Lung (tissue), 12 donors: ENCODE data around the gene RSU1. TPM values are rescaled to one million over a fixed set of nuclear protein-coding genes. Genes with fewer than 3 reads are reported as not detected.
A peak's percentile ranks its signal among the peaks of the same experiment; 100 is the strongest.

Experiments used
- ATAC-seq: fragments of 200-7000 bp; cut with Tn5 transposase; one replicate; pipeline ENCODE4 v1.9.1; 2020; ENCODE audit warnings: moderate number of reproducible peaks; ENCODE audit not compliant: insufficient read depth, low FRiP score
- DNase-seq, 3 donors: peaks; one replicate each; pipeline ENCODE4 v3.0.0-alpha.2; 2013 to 2017
- H3K27ac ChIP-seq, 2 donors: one replicate each; pipeline ENCODE4 v1.5.1; 2013; ENCODE audit warnings: mild to moderate bottlenecking in 2 of 2, moderate library complexity in 2 of 2, control low read depth in 1 of 2, inconsistent platforms in 1 of 2, low read depth in 1 of 2, low read length in 1 of 2
- H3K27me3 ChIP-seq, 3 donors: one replicate each; pipeline ENCODE4 v1.5.1; 2013; ENCODE audit warnings: low read length in 2 of 3; ENCODE audit not compliant: control insufficient read depth in 3 of 3, insufficient read depth in 3 of 3
- H3K36me3 ChIP-seq, 4 donors: one replicate each; pipeline ENCODE4 v1.5.1; 2013; ENCODE audit warnings: low read length in 4 of 4, mild to moderate bottlenecking in 1 of 4, moderate library complexity in 1 of 4; ENCODE audit not compliant: control insufficient read depth in 4 of 4, insufficient read depth in 4 of 4
- H3K4me1 ChIP-seq, 5 donors: one replicate each; pipeline ENCODE4 v1.5.1; 2013; ENCODE audit warnings: low read length in 5 of 5, mild to moderate bottlenecking in 2 of 5, moderate library complexity in 1 of 5; ENCODE audit not compliant: control insufficient read depth in 5 of 5, insufficient read depth in 5 of 5
- H3K4me3 ChIP-seq: one replicate; pipeline ENCODE4 v1.5.1; 2013; ENCODE audit warnings: mild to moderate bottlenecking, control low read depth, moderate library complexity
- H3K9ac ChIP-seq, 2 donors: one replicate each; pipeline ENCODE4 v1.5.1; 2013; ENCODE audit warnings: low read length in 2 of 2, control low read depth in 1 of 2; ENCODE audit not compliant: insufficient read depth in 1 of 2
- H3K9me3 ChIP-seq, 4 donors: one replicate each; pipeline ENCODE4 v1.5.1; 2013; ENCODE audit warnings: low read length in 3 of 4, mild to moderate bottlenecking in 1 of 4, moderate library complexity in 1 of 4; ENCODE audit not compliant: control insufficient read depth in 4 of 4, insufficient read depth in 3 of 4
- WGBS, 2 donors: extraction: QIAGEN DNeasy Blood & Tissue Kit; methylation state at CpG; one replicate each; pipeline ENCODE4 v1.1.7; 2013; 5-methylcytosine and 5-hydroxymethylcytosine counted together
- polyA plus RNA-seq, 2 donors: library from polyadenylated mRNA; stranded (reverse); fragments of 200-250 nt; gene quantifications; one replicate each; pipeline ENCODE4 v1.2.1, GENCODE V29; 2013
- total RNA-seq, 2 donors: library from RNA; depleted of rRNA in 1 of 2; stranded (reverse); fragments of >200 nt in 1 of 2; gene quantifications; one replicate each; pipeline ENCODE4 v1.2.1, GENCODE V29; 2014 to 2021
- TF ChIP-seq, protein P1 (sequence below): IDR thresholded peaks from 2 replicates; pipeline ENCODE4 v1.5.1; 2012; ENCODE audit warnings: mild to moderate bottlenecking; ENCODE audit errors: control extremely low read depth, extremely low read depth
- donor health status: control.
- donor health status: control.
- donor health status: Bipolar disorder and iron deficiency.
- donor health status: healthy.
- donor health status: DM: yes; HTN: yes; CAD: no.

RSU1 gene
- total and polyA plus RNA-seq, 4 donors, result 36.0 to 81.5 (median 57.9) TPM

DNA sequence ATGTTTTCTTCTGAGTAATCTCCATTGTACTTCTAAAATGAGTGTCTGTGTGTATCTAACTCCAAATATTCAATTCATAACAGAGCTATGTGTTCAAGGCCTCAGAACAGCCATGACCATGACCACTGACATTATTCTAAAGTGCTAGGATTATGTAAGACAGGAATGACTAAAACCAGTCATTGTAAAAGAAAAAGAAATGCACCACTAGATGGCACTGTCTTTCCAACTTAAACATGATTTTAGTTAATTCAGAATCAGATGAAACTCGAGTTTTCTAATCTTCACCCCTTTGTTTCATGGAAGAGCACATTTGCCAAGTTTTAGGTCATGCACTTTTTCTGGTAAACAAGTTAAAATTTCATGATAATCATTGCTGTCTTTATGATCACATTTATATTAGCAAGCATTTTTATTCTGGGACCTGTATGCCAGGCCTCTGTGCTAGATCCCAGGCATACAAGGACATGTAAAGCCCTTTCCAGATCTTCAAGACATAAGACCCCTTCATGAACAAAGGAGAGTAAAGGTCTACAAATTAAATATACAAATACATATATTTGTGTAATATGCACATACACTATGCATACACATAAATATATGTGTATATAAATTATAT lies 26.1 kb upstream of the RSU1 start:
- peak in 2 of 3 donors; percentile 91 to 95 for DNase-seq

DNA sequence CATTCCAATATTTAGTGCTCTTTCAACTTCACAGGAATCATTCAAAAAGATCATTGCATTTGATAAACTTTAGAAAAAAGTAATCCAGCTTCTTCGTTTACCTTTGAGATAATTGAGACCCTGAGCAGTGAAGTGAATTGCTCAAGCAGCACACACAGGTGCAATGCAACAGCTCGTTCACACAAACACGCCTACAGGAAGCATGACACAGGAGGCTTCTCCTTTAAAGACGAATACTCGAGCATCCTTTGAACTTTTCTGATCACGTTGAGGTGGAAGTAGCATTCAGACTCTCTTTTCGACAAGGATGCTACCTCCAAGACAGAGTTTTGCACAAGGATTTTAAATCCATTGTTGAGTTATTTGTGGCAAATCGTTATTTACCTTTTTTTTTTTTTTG lies 18.0 kb upstream of the RSU1 start:
- Histone ChIP-seq H3K9me3 (no peaks in the 10 kb centered on the region), H3K4me1 (peaks cover 0 to 3% (median 0%) of the 10 kb centered on the region in 5 donors), H3K4me3 (no peak overlapping the region), H3K27ac (no peak overlapping the region), H3K27me3 (no peaks in the 10 kb centered on the region), H3K36me3 (no peaks in the 10 kb centered on the region), H3K9ac (no peak overlapping the region)
- WGBS, 2 donors, result 75 to 77% methylated on average over 8 of the region's 8 CpGs
- no peak for DNase-seq
- TF ChIP-seq, protein P1, sequence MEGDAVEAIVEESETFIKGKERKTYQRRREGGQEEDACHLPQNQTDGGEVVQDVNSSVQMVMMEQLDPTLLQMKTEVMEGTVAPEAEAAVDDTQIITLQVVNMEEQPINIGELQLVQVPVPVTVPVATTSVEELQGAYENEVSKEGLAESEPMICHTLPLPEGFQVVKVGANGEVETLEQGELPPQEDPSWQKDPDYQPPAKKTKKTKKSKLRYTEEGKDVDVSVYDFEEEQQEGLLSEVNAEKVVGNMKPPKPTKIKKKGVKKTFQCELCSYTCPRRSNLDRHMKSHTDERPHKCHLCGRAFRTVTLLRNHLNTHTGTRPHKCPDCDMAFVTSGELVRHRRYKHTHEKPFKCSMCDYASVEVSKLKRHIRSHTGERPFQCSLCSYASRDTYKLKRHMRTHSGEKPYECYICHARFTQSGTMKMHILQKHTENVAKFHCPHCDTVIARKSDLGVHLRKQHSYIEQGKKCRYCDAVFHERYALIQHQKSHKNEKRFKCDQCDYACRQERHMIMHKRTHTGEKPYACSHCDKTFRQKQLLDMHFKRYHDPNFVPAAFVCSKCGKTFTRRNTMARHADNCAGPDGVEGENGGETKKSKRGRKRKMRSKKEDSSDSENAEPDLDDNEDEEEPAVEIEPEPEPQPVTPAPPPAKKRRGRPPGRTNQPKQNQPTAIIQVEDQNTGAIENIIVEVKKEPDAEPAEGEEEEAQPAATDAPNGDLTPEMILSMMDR, result no peak
- ATAC-seq, result no peak

More for the DNA sequence above, 26.1 kb upstream of the RSU1 start:
- TF ChIP-seq, protein P1, result peak; percentile 69
- Histone ChIP-seq H3K9ac (no peak overlapping the region), H3K36me3 (no peaks in the 10 kb centered on the region), H3K27ac (no peak overlapping the region), H3K9me3 (no peaks in the 10 kb centered on the region), H3K27me3 (no peaks in the 10 kb centered on the region), H3K4me3 (no peak overlapping the region), H3K4me1 (peaks cover 0 to 30% (median 6%) of the 10 kb centered on the region in 5 donors)
- peak; percentile 86 for ATAC-seq
- 0 to 2% methylated on average over 1 of the region's 1 CpG for WGBS, 2 donors

DNA sequence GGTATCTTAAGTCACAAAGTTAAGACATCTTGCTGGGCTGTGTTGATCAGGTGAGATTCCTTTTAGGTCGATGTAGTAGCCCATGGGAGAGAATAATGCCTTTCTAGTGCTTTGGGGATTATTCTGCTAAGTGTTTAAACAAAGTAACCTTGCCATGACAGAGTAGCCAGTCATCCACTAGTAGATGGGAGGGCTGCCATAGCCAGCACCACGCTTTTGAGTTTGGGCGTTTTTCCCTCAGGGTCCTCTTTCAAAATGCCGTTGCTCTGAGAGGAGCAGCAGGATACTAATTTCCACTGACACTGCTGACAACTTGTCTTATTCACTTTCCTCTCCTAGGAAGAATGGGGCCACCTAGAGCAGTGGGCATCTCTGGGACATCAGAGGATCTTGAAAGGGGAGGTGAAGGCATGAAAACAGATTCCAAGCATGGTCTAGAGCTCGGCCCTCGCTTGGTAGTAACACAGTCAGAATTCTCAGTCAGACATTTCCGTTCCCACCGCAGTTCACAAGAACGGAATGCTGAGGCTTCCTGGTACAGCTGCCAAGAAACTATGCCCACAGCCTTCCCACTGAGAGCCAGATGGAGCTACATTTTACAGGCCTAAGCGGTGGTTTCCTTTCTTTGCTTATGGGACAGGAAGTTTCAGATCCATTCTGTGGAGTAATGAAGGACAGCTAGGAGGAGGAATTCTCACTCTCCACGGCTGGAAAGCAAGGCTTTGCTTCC lies 15.3 kb upstream of the RSU1 start:
- Histone ChIP-seq H3K4me1 (peaks cover 0 to 6% (median 0%) of the 10 kb centered on the region in 5 donors), H3K27me3 (no peaks in the 10 kb centered on the region), H3K4me3 (no peak overlapping the region), H3K27ac (peak overlapping the region; percentile 58 to 59), H3K9ac (no peak overlapping the region), H3K9me3 (no peaks in the 10 kb centered on the region), H3K36me3 (no peaks in the 10 kb centered on the region)
- DNase-seq (peak in 2 of 3 donors; percentile 37 to 60), ATAC-seq (no peak)
- TF ChIP-seq, protein P1, result no peak
- 31 to 38% methylated on average over 11 of the region's 11 CpGs for WGBS, 2 donors
